ENCODE results near the gene CDKL2. TPM values are rescaled to one million over a fixed set of nuclear protein-coding genes. Genes with fewer than 3 reads are reported as not detected.

Gene CDKL2
- total RNA-seq, 6 experiments from 2014 or later, result 0.05 TPM; not detected in 5

DNA sequence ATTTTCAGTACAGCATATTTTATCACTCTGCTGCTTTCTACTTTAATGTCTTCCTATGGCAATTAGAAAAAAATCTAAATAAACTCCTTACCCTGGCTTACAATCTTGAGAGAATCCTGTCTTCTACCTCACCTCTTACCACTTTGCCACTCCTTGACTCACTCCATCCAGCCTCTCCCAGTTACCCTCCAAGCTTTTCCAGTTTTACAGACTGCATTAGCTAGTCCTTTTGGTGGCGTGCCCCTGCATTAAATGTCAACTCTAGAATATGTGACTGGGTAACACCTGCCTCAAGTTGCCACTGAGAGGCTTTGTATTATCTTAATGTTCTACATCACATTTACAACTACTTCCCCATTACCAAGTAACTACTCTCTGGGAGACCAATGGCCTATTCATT is 7.5 kb upstream of the CDKL2 start:
- intact Hi-C loops (cut with DNase I), result no loop called here
- WGBS (ENCODE audit: insufficient coverage, low coverage, low lambda C conversion rate, missing lambda C conversion rate), result 92% methylated on average over 1 of the region's 1 CpG
- Histone ChIP-seq H3K27me3 (no peaks in the 10 kb centered on the region), H3K27ac (no peak overlapping the region), H3K9me3 (no peaks in the 10 kb centered on the region), H3K4me3 (no peak overlapping the region), H3K4me1 (peaks cover 0 to 8% (median 0%) of the 10 kb centered on the region in 4 donors), H3K36me3 (peaks cover 0 to 1% (median 0%) of the 10 kb centered on the region in 4 donors)
- no peak for TF ChIP-seq POLR2A (IDR thresholded peaks at IDR 0.05)
- TF ChIP-seq, protein P1, sequence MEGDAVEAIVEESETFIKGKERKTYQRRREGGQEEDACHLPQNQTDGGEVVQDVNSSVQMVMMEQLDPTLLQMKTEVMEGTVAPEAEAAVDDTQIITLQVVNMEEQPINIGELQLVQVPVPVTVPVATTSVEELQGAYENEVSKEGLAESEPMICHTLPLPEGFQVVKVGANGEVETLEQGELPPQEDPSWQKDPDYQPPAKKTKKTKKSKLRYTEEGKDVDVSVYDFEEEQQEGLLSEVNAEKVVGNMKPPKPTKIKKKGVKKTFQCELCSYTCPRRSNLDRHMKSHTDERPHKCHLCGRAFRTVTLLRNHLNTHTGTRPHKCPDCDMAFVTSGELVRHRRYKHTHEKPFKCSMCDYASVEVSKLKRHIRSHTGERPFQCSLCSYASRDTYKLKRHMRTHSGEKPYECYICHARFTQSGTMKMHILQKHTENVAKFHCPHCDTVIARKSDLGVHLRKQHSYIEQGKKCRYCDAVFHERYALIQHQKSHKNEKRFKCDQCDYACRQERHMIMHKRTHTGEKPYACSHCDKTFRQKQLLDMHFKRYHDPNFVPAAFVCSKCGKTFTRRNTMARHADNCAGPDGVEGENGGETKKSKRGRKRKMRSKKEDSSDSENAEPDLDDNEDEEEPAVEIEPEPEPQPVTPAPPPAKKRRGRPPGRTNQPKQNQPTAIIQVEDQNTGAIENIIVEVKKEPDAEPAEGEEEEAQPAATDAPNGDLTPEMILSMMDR (IDR thresholded peaks at IDR 0.05), result no peak
- DNase-seq, result no peak
- ATAC-seq, result no peak

DNA sequence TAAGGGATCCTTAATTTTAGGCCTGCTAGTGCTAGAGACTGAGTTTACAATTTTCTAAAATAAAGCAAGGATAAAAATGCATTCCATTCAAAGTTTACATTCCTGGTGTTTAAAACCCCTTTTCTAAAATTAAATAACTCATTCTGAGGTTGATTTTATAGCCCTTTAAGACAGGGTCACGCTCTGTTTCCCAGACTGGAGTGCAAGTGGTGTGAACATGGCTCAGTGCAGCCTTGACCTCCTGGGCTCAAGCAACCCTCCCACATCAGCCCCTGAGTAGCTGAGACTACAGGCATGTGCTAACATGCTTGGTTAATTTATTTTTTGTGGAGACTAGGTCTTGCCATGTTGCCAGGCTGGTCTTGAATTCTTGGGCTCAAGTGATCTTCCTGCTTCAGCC is 6.8 kb upstream of the CDKL2 start:
- no peaks in the 10 kb centered on the region for H3K27me3 ChIP-seq
- H3K4me3 ChIP-seq, result no peak overlapping the region
- DNase-seq, result no peak
- peaks cover 0 to 8% (median 0%) of the 10 kb centered on the region in 4 donors for H3K4me1 ChIP-seq
- H3K36me3 ChIP-seq, result no peaks in the 10 kb centered on the region
- H3K27ac ChIP-seq, result no peak overlapping the region
- intact Hi-C loops (cut with DNase I), result no loop called here
- TF ChIP-seq, protein P1 (IDR thresholded peaks at IDR 0.05), result no peak
- no peak for TF ChIP-seq POLR2A (IDR thresholded peaks at IDR 0.05)
- no peaks in the 10 kb centered on the region for H3K9me3 ChIP-seq
- ATAC-seq, result no peak
- 70% methylated on average over 1 of the region's 1 CpG for WGBS (ENCODE audit: insufficient coverage, low coverage, low lambda C conversion rate, missing lambda C conversion rate)

- no peaks in the 10 kb centered on the region for H3K36me3 ChIP-seq
- intact Hi-C loops (cut with DNase I), result no loop called here
- no peaks in the 10 kb centered on the region for H3K9me3 ChIP-seq
- no peaks in the 10 kb centered on the region for H3K27me3 ChIP-seq
- H3K27ac ChIP-seq, result no peak overlapping the region
- no peak overlapping the region for H3K4me3 ChIP-seq
- 81% methylated on average over 2 of the region's 2 CpGs for WGBS (ENCODE audit: insufficient coverage, low coverage, low lambda C conversion rate, missing lambda C conversion rate)
- no peak for TF ChIP-seq POLR2A (IDR thresholded peaks at IDR 0.05)
- no peak for DNase-seq
- no peak for ATAC-seq
- peaks cover 0 to 12% (median 0%) of the 10 kb centered on the region in 4 donors for H3K4me1 ChIP-seq
Measured at GRCh38 chr4:75634951-75635350, 4.6 kb upstream of the CDKL2 start.

- H3K27ac ChIP-seq, result no peak overlapping the region
- no peaks in the 10 kb centered on the region for H3K9me3 ChIP-seq
- no peaks in the 10 kb centered on the region for H3K27me3 ChIP-seq
- ATAC-seq, result no peak
- DNase-seq, result no peak
- intact Hi-C loops (cut with DNase I), result no loop called here
- TF ChIP-seq, protein P1 (IDR thresholded peaks at IDR 0.05), result no peak
- TF ChIP-seq POLR2A (IDR thresholded peaks at IDR 0.05), result no peak
- 89% methylated on average over 3 of the region's 3 CpGs for WGBS (ENCODE audit: insufficient coverage, low coverage, low lambda C conversion rate, missing lambda C conversion rate)
- peaks cover 0 to 7% (median 0%) of the 10 kb centered on the region in 4 donors for H3K4me1 ChIP-seq
- H3K36me3 ChIP-seq, result no peaks in the 10 kb centered on the region
- no peak overlapping the region for H3K4me3 ChIP-seq
Measured at GRCh38 chr4:75634281-75634680, 4.0 kb upstream of the CDKL2 start.

DNA sequence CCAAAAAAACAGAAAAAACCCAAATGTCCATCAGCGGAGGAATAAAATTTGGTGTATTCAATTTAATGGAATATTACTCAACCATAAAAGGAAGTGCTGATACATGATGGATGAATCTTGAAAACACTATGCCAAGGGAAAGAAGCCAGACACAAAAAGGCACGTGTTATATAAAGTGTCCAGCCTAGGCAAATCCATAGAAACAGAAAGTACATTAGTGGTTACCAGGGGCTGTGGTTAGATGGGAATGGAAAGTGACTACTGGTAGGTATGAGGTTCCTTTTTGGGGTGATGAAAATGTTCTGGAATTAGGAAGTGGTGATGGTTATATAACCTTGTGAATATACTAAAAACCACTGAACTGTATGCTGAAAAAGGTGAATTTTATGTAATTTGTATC is 3.5 kb upstream of the CDKL2 start:
- no peaks in the 10 kb centered on the region for H3K36me3 ChIP-seq
- ATAC-seq (no peak), DNase-seq (no peak)
- peaks cover 0 to 5% (median 0%) of the 10 kb centered on the region in 4 donors for H3K4me1 ChIP-seq
- 58% methylated on average over 2 of the region's 2 CpGs for WGBS (ENCODE audit: insufficient coverage, low coverage, low lambda C conversion rate, missing lambda C conversion rate)
- no peak for TF ChIP-seq POLR2A (IDR thresholded peaks at IDR 0.05)
- TF ChIP-seq, protein P1 (IDR thresholded peaks at IDR 0.05), result no peak
- H3K27ac ChIP-seq, result no peak overlapping the region
- no peaks in the 10 kb centered on the region for H3K27me3 ChIP-seq
- intact Hi-C loops (cut with DNase I), result no loop called here
- H3K9me3 ChIP-seq, result no peaks in the 10 kb centered on the region
- no peak overlapping the region for H3K4me3 ChIP-seq

All from right lobe of liver (tissue), 6 donors.